HG03139 (cell line): ENCODE data around the gene PLEKHF1.

ENCODE experiments used
- ATAC-seq: cut with Tn5 transposase; IDR thresholded peaks from one replicate; pipeline ENCODE4 v1.9.1; 2021; ENCODE audit not compliant: unreplicated experiment

The PLEKHF1 gene

DNA sequence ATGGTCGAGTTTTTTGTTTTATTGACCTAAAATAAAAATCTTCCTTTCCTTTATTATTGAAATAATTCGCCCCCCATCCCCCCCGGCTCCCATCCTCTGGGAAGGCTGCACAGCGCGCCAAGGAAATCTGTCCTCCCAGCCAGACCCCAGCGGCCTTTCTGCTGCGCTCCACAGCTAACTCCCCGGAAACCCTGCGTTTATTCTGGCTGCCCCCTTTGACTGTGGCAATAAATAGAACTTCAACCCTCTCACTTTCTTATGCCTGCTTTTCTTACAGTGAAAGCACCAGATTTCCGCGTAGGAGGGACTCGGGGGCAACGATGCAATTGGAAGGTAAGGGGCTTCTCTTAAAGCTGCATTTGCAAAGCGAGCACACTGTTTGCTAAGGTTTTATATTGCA, 59.5 kb downstream of the PLEKHF1 start:
- no peak for ATAC-seq
